GM19324 (cell line): ENCODE measurements around the gene SDF4.

ENCODE experiments used
- ATAC-seq: cut with Tn5 transposase; IDR thresholded peaks from one replicate; pipeline ENCODE4 v1.9.1; 2021; ENCODE audit warnings: mild to moderate bottlenecking, moderate library complexity; ENCODE audit not compliant: unreplicated experiment, low FRiP score

The SDF4 gene

GRCh38 chr1:1215881-1216605, 15.8 kb downstream of the SDF4 start:
- ATAC-seq: no peak

DNA sequence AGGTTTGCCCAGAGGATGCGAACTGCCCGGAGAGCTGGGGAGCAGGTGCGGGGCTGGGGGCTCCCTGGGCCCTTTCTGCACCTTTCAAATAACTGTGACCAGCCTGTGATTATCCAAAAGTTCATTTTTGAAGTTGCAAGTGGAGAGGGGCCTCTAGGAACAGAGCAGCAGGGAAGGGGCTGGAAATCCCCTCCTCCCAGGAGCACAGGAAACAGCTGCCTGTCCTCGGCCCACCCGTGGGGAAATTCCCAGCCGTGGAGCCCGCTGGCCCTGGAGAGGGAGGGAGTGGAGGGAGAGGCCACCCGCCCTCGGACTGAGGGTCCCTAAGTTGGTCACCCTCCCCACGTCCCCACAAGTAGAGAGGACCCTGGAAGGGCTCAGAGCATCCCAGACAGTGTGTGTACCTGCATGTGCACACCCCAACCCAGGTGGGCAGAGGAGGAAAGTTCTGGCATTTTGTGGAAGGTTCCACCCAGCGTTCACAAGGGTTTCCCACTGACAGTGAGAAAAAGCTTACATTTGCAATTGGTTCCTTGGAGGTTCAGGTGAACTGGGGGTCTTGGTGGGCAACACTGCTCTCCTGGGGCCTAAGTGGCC, 16.6 kb downstream of the SDF4 start:
- ATAC-seq: no peak

DNA sequence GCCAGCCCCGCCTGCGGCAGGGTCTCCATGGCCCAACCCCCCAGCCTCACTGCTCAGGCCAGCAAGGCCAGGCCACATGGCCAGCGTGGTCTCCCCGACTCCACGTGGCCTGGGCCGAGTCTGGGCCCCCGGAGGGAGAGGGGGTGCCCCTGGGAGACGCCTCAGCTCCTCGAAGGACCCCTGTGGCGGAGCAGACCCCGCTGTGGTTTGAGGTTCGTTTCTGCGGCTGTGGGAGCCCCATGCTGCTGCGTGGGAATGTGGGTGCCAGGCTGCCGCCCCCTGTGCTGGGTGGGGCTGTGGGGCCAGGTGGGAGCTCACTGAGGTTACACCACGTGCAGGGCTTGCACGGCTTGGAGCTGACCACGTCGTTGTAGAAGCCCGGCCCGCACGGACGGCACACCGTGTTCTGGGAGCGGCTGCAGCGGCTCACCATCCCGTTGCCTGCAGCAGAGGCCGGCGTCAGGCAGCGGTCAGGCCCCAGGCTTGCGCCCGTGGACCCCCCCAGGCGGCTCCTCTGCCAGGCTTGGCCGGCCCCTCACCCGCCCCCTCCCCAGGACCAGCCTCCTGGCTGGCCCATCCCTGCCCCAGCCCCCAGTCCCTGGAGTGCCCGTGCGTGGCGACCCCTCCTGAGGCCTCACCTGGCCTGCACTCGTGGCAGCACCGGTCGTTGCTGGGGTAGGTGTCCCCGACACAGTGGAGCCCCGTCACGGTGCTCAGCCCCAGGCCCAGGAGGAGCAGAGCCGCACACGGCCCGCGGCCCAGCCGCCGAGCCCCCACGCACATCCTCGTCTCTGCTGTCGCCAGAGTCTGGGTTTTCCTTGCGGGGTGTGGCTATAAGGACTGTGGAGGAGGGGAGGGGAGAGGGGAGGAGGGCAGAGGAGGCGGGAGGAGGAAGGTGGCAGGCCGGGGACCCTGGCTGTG, 18.2 kb downstream of the SDF4 start, which contains the start of gene TNFRSF4:
Gene TNFRSF4, minus strand, starts transcription at position 809 of the 921 bp plus-strand sequence. Its CDS starts 26 bp downstream, at position 783.
- ATAC-seq: no peak

GRCh38 chr1:1212780-1213344, 18.9 kb downstream of the SDF4 start:
- ATAC-seq: no peak

DNA sequence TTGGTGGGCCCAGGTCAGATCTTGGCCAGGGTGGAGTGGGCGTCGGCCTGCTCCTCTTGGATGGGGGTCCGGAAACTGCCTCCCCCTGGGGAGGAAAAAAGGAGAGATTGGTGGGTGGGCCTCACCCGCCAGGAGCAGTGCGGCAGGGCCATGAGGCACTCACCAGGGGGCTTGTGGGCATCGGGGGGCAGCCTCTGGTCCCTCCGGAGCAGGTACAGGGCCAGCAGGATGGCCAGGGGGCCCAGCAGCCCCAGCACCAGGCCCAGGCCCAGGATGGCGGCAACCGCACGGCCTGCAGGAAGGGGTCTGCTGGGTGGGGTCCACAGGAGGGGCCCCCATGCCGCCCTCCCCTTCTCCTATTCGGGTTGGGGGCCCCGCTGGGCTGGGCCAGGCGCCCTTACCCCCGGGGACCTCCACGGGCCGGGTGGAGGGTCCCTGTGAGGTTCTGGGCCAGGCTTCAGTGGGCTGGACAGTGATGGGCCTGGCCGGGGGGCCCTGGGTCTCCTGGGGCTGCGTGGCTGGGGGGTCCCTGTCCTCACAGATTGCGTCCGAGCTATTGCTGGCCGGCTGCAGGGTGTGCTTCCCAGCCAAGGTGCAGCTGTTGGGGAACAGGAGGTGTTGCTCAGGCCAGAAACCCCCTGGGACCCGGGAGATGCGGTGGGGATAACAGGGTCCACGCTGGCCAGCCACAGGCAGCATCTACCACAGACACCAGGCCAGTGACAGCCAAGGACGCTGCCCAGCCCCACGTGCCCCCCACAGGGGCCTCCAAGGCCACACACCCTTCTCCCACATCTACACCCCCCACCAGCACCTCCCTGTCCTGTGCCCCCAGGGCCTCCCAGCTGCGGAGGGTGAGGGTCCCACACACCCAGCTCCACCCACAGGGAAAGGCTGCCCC, 20.0 kb downstream of the SDF4 start:
- ATAC-seq: no peak

GRCh38 chr1:1210726-1211540, 20.9 kb downstream of the SDF4 start:
- no peak for ATAC-seq

- ATAC-seq: no peak
These were observed 22.9 kb downstream of the SDF4 start for GRCh38 chr1:1208713-1209433.

DNA sequence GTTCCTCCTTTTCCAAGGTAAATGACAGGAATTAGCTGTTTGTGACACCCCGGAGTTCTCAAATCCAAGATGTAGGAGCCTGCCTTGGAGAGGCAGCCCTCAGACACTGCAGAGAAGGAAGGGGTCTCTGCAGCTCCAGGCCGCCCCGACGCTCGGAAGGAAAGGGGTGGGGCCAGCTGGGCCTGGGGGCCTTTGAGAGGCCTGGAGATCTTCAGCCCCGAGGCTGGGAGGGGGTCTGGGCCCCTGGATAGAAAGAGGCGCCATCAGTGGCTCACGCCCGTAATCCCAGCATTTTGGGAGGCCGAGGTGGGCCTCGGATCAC, 24.3 kb downstream of the SDF4 start:
- ATAC-seq: no peak

- no peak for ATAC-seq
These were observed 24.8 kb downstream of the SDF4 start for GRCh38 chr1:1206966-1207531.

GRCh38 chr1:1206376-1206965, 25.3 kb downstream of the SDF4 start, which contains the start of gene TNFRSF18:
Gene TNFRSF18, minus strand, starts transcription at chr1:1206592. Its CDS starts 21 bp downstream, at chr1:1206571.
- ATAC-seq: no peak

- no peak for ATAC-seq
These were observed 25.9 kb downstream of the SDF4 start for GRCh38 chr1:1205769-1206375.

GRCh38 chr1:1204998-1205768, 26.6 kb downstream of the SDF4 start:
- ATAC-seq: no peak

GRCh38 chr1:1204425-1204920, 27.3 kb downstream of the SDF4 start:
- no peak for ATAC-seq

GRCh38 chr1:1203561-1204424, 28.0 kb downstream of the SDF4 start:
- ATAC-seq: no peak

- ATAC-seq: no peak
These were observed 28.8 kb downstream of the SDF4 start for GRCh38 chr1:1202831-1203560.
